Activated CD8-positive, alpha-beta memory T cell treated with anti-CD3 and anti-CD28 coated beads, Interleukin-2, amount 50 U/mL, for 4 hours (primary cell): ENCODE results near the gene TNFRSF19.
"Not testable (repeated sequence)": the region's sequence is repeated elsewhere in the genome, so short reads cannot be mapped to it uniquely, and the experiment has no call there.

ENCODE experiments used
- DNase-seq: peaks from one replicate; pipeline ENCODE4 v3.0.0-alpha.2; 2020

TNFRSF19 gene, protein sequence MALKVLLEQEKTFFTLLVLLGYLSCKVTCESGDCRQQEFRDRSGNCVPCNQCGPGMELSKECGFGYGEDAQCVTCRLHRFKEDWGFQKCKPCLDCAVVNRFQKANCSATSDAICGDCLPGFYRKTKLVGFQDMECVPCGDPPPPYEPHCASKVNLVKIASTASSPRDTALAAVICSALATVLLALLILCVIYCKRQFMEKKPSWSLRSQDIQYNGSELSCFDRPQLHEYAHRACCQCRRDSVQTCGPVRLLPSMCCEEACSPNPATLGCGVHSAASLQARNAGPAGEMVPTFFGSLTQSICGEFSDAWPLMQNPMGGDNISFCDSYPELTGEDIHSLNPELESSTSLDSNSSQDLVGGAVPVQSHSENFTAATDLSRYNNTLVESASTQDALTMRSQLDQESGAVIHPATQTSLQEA

DNA sequence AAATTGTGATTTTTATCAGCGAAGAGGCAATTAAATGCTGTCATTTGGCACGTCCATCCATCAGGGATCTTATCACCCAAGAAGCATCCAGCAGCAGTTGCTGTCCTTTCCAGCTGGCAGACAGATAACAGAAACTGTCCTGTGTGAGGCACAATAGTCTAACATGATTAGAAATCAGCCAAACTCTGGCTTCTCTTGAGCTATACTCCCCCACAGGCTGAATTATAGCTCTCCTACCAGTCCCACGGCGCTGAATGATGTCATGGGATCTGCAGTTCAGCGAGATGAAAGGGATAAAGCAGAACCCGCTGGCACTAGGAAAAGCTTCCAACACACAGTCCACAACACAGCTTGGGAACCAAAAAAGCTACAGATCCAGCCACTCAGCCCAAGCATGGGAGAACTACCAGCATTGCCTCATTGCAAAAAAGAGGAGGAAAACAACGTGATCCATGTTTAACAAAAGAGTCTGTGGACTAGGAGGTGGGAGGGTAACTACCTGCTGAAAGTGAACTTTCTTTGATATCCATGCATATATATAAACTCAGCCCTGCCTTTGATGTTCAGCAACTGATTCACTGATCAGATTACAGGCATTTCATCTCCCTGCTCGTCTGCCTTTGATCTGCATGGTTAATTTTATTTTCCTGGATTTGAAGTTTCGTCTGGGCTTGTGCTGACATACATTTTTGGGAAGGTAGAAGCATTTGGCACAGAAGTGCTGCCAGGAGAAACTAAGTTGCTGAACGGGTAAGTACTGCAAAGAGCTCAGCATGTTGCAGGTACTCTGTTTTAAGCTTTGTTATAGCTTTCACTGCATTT, at the start of gene TNFRSF19:
TNFRSF19 (plus strand) TSS at position 314 of the 822 bp plus-strand sequence. CDS start 19,772 bp downstream, outside the sequence.
- no peak for DNase-seq

DNA sequence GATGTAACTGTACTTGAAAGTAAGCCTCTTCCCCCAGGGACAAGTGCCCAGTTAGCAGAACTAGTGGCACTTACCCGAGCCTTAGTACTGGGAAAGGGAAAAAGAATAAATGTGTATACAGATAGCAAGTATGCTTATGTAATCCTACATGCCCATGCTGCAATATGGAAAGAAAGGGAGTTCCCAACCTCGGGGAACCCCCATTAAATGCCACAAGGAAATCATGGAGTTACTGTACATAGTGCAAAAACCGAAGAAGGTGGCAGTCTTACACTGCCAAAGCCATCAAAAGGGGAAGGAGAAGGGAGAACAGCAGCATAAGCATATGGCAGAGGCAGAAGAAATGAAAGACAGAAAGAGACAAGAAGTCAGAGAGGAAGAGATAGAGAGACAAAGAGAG, 40.3 kb upstream of the TNFRSF19 start:
- DNase-seq, result not testable (repeated sequence)

DNA sequence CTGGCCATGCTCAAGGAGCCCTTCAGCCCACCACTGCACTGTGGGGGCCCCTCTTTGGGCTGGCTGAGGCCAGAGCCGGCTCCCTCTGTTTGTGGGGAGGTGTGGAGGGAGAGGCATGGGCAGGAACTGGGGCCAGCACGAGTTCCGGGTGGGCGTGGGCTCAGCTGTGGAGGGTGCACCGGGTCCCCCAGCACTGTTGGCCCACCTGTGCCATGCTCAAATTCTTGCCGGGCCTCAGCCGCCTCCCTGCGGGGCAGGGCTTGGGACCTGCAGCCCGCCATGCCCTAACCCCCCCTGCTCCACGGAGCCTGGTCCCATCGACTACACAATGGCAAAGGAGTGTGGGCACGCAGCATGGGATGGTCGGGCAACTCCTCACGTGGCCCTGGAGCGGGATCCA, 38.8 kb upstream of the TNFRSF19 start:
- no peak for DNase-seq

DNA sequence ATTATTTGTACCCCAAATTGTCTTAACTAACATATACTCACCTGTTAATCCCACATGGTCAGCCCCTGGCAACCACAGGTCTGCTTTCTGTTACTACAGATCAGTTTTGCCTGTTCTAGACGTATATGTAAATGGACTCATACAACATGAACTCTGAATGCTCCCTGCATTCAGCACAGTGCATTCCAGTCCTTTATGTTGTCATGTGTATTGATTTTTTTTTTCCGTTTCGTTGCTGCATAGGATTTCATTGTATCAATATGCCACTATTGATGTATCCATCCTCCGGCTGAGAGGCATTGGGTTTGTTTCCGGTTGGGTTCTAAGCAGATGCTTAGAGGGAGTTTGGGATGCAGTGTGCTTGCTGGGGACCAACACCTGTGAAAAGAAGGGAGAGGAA, 36.1 kb upstream of the TNFRSF19 start:
- DNase-seq, result no peak

DNA sequence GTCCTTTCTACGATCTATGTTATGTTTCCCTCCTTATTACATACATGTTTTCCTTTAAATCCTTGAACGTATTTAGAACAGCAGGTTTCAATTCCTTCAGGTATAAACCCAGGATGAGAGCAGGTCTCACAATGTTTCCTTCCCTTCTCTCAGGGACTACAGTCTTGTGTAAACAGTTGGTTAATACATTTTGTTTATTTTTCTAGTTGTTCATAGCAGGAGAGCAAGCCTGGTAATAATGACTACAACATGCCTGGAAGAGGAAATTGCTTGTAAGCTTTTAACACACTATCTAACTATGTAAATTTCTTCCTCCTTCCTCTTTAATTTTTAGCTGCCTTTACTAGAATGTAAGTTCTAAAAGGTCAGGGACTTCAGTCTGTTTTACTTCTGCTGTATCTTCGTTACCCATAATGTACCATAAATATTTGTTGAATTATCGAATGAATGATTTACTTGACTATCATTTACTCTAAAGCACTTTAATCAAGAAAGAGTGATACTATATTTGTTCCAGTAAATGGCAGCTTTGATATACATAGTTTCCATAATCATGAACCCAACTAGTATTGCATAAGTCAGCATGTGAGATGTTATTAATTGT, 28.9 kb upstream of the TNFRSF19 start:
- no peak for DNase-seq

DNA sequence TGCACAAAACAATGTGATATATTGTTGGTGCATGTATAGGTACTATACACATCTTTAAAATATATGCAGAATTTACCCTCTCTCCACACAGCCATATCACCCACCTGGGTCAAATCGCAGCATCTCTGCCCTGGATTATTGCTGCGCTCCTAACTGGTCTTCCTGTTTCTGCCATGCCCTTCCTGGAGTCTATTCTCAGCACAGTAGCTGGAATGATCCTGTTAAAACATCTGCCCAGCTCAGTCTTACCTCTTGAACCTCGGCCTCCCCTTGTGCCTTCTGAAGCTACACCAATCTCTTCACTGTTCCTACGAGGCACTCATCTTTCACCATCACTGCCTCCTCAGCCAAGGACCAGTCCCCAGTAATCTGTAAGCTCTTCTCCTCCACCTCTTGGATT, 25.5 kb upstream of the TNFRSF19 start:
- DNase-seq, result no peak

DNA sequence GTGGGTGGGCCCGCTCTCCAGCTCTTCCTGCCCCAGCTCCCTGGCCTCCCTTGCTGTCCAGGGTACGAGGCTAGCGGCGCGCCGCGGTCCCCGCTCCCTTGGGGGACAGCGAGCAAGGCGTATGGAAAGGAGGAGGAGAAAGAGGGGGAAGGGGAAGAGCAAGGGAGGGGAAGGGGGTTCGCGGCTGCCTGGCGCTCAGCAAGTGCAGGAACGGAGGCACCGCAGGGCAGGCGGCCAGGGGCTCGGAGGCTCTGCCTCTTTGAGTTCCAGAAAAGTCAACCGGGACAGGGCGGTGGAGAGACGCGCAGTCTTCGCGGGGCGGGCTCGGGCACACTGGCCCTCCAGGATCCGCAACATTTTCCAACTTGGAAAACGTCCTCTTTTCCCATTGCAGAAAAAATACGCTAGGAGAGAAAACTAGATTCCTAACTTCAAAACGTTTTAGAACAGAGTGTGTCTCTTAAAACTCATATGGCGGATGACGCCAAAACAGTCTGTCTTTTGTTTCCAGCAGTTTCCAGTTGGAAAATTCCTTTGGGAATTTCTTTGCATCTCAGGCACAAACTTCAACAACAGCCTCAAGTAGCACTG, 23.1 kb upstream of the TNFRSF19 start:
- DNase-seq, result no peak

DNA sequence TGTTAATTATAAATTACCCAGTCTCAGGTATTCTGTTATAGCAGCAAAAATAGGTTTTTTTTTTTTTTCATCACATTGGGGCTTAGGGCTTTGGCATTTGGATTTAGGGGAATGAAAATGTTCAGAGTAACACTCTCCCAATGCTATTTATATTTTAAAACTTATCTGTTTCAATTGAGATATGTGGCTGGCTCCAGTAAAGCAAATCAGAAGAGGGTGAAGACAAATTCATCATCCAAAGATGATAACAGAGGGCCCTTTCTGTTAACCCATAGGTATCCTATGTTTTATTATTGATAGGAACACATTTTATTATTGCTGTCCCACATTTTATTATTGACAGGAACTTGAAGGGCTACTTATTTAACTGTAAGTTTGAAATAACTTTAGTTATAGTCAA, 20.5 kb upstream of the TNFRSF19 start:
- DNase-seq, result no peak

DNA sequence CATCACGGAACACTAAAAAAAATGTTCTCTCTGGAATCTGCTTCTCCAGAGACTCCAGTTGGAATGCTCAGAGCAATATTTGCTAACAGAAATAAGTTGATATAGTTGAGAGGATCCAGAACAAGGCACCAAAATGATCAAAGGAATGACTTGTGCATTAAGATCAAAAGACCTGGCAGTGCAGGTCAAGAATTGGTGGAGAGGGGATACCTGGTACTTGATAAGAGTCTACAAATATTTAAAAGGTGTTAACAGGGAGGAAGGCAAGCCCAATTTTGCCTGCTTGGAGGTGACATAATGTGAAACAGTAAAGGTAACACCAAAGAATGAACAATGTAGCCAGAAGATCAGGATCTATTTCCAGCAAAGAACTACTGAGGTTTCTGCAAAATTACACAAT, 20.0 kb upstream of the TNFRSF19 start:
- no peak for DNase-seq

DNA sequence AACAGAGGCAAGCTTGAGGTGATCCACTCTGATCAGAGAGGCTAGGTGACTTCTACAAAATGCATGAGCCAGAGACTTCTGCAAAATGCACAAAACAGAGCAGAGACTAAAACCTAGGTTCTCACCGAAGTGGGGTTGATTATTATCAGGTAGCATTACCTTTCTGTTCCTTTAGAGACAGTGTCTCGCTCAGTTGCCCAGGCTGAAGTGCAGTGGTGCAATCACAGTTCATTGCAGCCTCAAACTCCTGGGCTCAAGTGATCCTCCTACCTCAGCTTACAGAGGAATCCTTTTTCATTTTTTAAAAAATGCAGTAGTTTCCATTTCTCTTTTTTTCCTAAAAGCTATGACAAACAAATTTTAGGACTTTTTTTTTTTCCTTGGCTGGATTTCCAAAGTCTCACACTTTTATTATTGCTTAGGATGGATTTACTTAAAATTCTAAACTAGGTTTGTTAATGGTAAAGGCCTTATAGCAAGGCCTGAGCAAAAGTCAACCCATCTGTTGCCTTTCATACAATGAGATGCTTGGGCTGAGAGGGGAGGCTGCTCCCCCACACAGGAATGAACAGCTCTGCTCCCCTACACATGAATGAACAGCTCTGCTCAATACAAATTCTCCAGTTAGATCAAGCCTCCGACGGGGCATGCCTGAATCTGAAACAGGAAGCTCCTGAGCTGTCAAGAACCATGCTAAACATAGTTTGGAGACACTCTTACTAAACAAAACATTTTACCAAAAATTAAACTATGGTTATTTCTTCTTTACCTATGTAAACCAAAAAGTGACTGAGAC, 18.8 kb upstream of the TNFRSF19 start:
- no peak for DNase-seq

DNA sequence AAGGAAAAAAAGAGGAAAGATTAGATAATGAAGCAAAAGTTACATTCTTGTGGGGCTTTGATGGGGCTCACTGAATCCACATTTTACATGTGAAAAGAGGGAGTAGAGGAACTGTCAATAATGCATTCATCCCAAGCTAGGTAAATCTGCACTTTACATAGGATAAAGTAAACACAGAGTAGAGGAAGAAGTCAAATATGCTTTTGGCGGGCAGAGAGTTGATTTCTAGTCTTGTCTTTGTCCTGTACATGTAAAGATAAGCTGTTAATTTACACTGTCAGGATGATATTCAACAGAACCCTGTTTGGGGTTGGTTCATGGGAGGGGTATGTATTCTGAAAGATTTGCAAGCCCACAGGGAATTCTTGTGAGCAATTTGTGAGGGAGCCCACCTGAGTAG, 18.0 kb upstream of the TNFRSF19 start:
- no peak for DNase-seq

DNA sequence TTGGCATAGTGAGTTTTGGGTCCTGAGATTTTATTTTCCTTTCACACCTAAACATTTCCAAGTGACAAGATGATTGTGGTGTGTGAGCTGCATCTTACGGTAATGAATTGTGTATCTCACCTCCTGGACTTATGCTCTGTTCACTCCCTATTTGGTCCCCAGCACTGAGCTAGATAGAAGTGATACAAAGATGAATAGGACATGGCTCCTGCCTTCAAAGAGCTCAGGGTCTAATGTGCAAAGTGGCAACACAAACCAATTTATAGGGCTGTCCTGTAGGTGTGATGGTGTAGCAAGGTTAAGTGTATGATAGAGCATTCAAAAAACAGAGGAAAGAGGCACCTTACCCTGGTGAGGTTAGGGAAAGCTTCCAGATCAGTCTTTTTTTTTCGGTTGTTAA, 17.6 kb upstream of the TNFRSF19 start:
- no peak for DNase-seq

DNA sequence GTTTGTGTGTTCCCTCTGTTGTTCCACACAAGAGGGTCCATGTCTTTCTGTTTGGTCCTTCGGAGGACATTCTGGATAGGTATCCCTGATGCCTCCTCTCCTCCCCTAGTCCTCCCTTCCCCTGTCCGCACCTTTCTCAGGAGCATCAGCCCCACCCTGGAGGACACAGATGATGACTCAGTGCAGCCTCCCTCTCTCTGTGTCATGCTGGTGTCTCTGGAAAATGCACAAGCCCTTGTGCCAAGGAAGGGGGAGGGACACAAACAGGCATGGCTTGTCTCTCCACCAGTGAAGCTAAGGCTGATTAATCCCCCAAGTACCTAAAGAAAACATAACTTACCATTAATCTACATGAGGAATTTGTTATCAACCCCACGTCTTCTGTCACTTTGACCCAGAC, 16.2 kb upstream of the TNFRSF19 start:
- no peak for DNase-seq

DNA sequence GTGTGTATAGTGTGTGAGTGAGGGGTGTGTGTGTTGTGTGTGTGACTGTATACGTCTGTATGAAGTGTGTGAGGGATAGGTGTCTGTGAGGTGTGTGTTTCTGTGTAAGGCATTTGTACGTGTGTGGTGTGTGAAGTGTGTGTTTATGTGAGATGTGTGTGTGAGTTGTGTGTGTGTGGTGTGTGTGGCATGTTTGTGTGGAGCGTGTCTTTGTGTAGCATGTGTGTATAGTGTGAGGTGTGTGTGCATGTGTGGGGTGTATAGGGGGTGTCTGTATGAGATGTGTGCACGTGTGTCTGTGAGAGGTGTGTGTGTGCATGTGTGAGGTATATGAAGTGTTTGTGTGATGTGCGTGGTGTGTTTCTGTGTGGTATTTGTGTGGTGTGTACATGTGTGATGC, 13.2 kb upstream of the TNFRSF19 start:
- DNase-seq, result no peak

DNA sequence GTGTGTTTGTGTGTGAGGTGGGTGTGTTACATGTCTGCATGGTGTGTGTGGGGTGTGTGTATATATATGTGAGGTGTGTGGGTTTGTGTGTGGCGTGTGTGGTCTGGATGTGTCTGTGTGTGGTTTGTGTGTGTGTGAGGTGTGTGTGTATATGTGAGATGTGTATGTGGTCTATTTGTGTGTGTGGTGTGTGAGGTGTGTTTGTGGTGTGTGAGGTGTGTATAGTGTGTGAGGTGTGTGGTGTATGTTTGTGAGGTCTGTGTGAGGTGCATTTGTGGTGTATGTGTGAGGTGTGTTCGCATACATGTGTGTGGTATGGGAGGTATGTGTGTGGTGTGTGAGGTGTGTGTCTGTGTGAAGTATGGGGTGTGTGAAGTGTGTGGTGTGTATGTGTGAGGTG, 12.5 kb upstream of the TNFRSF19 start:
- DNase-seq, result no peak

DNA sequence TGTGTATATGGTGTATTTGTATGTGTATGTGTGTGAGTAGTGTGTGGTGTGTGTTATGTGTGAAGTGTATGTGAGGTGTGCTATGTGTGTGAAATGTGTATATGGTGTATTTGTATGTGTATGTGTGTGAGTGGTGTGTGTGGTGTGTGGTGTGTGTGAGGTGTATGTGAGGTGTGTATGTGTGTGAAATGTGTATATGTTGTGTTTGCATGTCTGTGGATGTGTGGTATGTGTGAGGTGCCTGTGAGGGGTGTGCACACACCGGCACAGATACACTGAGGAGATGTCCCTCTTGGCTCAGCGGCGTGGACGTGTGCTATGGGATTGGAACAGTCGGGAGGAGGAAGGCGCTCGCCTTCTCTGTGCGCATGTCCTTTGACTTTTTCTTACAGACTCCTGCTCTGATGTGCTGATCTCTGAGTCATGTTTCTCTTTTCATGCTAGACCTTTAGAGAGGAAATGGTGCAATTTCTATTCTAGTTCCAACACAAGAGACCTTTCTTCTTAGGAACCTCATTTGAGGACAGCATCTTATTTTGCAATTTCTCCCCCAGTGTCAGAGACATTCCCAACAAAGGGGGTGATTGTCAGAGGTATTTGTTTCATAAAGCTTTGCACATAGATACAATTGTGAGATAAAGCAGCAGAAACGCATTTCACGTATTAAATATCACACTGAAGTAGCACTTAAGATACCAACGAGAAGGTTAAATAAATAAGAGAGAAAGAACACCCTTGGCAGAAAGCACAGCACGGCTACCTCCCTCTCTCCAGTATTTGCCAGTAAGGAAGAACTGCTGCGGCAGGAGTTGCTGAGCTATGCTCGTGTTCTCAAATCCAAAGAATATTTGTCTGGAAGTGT, 11.3 kb upstream of the TNFRSF19 start:
- no peak for DNase-seq

DNA sequence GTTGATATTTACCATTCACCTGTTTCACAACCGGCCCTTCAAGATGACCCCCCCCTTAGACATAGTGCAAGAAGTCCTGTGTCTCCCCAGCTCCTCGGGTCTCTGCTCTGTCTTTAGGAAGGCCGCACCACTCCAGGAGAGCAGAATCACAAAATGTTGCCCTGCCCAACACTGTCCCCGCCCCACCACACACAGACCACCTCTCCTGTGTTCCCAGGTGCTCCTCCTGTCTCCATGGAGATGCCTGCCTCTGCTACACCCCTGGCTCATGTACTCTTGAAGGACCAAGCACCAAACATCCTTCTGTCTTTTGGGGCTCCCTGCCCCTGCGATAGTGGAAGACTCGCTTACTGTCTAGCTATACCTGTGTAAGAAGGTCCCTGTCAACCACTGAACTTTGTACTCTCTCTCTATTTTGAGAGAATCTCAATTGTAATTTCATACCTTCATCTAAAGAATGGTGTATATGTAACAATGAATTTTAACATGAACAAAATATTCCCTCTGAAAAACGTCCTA, 9.6 kb upstream of the TNFRSF19 start:
- DNase-seq, result no peak

DNA sequence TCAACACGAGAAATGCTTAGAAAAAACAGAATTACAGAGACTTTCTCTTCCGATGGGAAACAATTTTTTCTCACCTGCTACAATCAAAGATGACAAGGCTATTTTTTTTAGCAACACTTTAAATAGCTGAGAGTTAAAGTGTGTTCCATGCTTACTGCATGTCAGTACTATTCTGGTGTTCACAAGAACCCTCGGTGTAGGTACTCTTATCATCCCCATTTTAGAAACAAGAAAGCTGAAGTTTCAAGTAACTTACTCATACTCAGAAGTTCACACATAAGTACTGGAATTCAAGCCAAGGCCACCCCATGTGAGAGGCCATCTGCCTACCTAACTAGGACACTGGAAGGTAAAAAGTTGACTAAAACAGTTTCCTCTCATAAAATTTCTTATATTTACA, 9.0 kb upstream of the TNFRSF19 start:
- no peak for DNase-seq

DNA sequence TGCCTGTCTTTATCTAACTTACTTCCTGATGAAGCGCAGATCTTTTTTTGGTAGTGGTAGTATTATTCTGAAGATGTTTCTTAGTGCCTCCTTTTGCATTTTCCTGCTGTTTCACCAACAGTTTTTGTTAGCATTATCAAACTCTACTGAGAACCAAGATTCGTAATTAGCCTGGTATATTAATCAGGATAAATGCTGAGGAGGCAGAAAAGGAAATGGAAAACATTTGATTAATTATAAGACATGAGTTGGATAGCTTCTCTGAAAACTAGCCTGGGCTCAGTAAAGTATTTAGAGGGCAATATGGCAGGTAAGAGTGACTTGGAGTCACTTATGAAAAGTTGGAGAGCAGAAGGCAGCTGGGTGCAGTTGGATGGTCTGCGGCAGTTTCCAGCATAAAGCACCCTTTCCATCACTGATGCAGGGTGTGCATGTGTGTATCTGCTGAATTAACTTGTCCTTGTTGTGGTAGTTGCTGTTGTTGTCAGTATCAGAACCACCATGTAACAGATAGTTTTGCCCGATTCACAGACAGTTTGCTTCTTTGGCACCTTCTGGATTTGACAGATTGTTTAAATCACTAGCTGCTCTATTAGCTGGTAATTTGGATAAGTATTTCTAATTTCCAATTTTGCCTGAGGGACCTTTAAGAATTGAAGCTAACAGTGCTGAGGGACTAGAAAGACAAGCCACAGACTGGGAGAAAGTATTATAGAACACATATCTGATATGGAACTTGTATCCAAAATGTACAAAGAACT, 6.9 kb upstream of the TNFRSF19 start:
- DNase-seq, result no peak

DNA sequence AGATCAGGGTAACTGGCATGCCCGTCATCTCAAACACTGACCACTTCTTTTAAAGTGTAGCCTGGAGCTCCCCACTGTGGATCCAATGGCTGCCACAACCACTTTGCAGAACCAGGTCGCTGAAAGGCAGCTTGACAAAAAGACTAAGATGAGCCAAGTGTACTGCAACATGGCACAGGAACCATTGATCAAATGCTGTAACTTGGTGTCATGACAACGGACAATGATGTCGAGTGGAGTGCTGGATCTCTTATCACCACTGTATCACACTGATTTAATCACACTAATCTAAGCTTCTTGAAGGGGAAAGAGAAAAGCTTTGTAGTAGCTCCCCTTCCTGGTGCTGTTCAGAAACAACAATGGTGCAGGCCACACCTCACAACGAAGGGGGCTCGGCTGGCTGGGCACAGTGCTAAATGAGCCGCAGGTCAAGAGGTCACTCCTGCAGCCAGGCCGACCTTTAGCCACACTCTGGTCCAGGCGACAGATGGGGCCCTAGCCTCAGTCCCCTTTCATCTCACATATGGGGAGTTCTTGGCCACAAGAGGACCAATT, 2.2 kb upstream of the TNFRSF19 start:
- no peak for DNase-seq
